DND-41 (cell line): ENCODE results near the gene MAGI1.

Source experiments
- EZH2 ChIP-seq: IDR thresholded peaks from 3 replicates; pipeline ENCODE4 v1.6.1; 2012; ENCODE audit warnings: borderline replicate concordance, low read depth, mild to moderate bottlenecking, moderate library complexity, low read length, inconsistent platforms; ENCODE audit not compliant: severe bottlenecking
- TF ChIP-seq, protein P1 (sequence below): IDR thresholded peaks from 2 replicates; pipeline ENCODE4 v1.5.1; 2012; ENCODE audit warnings: borderline replicate concordance, low read length, moderate library complexity, mild to moderate bottlenecking; ENCODE audit not compliant: poor library complexity, severe bottlenecking; ENCODE audit errors: extremely low read depth

GRCh38 chr3:65655061-65655460 lies 383.7 kb downstream of the MAGI1 start:
- TF ChIP-seq, protein P1, sequence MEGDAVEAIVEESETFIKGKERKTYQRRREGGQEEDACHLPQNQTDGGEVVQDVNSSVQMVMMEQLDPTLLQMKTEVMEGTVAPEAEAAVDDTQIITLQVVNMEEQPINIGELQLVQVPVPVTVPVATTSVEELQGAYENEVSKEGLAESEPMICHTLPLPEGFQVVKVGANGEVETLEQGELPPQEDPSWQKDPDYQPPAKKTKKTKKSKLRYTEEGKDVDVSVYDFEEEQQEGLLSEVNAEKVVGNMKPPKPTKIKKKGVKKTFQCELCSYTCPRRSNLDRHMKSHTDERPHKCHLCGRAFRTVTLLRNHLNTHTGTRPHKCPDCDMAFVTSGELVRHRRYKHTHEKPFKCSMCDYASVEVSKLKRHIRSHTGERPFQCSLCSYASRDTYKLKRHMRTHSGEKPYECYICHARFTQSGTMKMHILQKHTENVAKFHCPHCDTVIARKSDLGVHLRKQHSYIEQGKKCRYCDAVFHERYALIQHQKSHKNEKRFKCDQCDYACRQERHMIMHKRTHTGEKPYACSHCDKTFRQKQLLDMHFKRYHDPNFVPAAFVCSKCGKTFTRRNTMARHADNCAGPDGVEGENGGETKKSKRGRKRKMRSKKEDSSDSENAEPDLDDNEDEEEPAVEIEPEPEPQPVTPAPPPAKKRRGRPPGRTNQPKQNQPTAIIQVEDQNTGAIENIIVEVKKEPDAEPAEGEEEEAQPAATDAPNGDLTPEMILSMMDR, result no peak
- no peak for TF ChIP-seq EZH2
